ENCODE data around the gene KYNU.

KYNU gene

DNA sequence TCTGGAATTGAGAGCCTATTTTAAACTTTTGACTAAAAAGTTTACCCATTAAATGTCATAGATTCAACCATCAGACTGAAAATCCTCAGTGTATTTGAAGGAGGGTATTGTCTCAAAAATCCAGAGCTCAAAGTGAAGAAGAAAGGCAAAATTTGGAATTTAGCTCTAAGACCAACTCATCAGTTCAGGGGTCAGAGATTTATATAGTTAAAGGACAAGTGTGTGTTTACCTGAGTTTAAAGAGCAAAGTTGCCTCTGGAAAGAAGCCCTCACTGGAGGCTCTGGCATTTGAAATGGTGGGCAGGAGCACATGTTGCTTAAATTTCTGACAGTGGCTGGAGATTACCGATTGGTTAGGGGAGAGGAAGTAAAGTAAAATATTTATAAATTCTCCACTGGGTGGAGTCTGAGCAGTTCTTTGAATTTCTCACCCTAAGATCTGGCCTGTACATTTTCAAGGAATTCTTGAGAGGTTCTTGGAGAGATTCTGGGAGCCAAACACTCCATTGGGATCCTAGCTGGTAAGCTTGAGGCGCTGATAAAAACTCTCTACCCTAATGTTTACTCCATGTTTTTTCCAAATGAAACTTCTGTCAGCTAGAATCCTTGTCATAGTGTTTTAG, at the start of gene KYNU:
KYNU (plus strand) TSS at position 449 of the 623 bp plus-strand sequence. CDS start 7,704 bp downstream, outside the sequence.
- Mint-ChIP-seq H3K4me1 (no peaks in the 10 kb centered on the region), H3K27ac (ENCODE audit: low read depth) (no peak within 1 kb of the TSS), H3K36me3 (ENCODE audit: insufficient read depth) (peaks cover 2% of the 10 kb centered on the region), H3K27me3 (no peaks in the 10 kb centered on the region), H3K9me3 (no peaks in the 10 kb centered on the region), H3K4me3 (no peak within 1 kb of the TSS)
- ATAC-seq (replicated peaks; ENCODE audit: extremely low read depth, poor library complexity, severe bottlenecking) (no peak), DNase-seq (ENCODE audit: low spot score in 2 of 2) (no peak)

DNA sequence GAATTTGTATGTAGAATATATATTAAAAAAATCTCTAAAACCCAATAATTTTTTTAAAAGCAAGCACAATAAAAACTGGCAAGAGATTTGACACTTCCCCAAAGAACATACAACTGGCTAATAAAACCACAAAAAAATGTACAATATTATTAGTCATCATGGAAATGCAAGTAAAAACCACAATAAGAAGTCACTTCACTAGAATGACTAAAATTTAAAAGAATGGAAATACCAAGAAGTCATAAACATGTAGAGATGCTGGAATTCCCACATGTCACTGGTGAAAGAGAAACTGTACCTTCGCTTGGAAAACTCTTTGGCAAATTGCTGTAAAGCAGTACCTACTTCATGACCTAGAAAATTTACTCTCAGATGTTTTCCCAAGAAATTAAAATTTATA, 43.4 kb upstream of the KYNU start:
- Mint-ChIP-seq H3K36me3 (ENCODE audit: insufficient read depth) (no peaks in the 10 kb centered on the region), H3K9me3 (no peaks in the 10 kb centered on the region), H3K4me1 (no peaks in the 10 kb centered on the region), H3K27me3 (no peaks in the 10 kb centered on the region), H3K4me3 (no peak overlapping the region), H3K27ac (ENCODE audit: low read depth) (no peak overlapping the region)
- ATAC-seq (replicated peaks; ENCODE audit: extremely low read depth, poor library complexity, severe bottlenecking) (no peak), DNase-seq (ENCODE audit: low spot score in 2 of 2) (no peak)

DNA sequence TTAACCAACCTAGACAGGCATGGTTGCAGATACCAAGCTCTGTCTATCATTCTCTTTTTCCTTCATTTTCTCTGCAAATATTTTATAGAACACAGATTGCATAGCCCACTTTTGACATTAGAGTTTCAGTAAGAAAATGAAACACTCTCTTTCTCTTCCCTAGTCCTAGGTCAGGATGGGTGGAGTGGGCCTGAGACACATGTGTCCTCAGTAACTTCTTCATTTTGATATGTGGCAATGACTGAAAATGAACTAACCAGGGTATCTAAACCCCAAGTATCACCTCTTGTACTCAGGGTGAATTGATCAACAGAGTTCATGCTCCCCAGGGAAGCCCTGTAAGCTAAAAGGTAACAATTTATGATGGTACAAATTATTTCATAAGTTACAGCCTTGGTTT, 37.0 kb upstream of the KYNU start:
- no peak for DNase-seq (ENCODE audit: low spot score in 2 of 2)
- Mint-ChIP-seq H3K4me3 (no peak overlapping the region), H3K27ac (ENCODE audit: low read depth) (no peak overlapping the region), H3K4me1 (no peaks in the 10 kb centered on the region), H3K27me3 (no peaks in the 10 kb centered on the region), H3K9me3 (no peaks in the 10 kb centered on the region), H3K36me3 (ENCODE audit: insufficient read depth) (no peaks in the 10 kb centered on the region)
- no peak for ATAC-seq (replicated peaks; ENCODE audit: extremely low read depth, poor library complexity, severe bottlenecking)

DNA sequence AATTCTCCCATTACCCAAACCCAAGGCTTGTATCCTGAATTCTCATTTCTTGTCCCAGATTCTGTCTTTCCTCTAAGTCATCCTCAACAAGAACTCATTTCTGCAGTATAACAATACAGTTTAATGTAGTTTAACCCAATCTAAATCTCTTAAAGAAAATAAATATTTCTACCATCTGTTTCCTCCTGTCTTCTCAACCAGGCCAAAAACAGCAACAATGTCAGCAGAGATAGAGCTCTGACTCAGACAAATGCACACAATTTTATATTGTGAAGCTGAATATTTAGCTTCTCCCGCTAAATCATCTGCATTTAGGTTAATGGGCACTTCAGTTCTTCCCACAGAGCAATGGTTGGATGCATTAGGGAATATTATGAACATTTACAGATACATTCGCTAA, 35.7 kb upstream of the KYNU start:
- H3K9me3 Mint-ChIP-seq: no peaks in the 10 kb centered on the region
- H3K27ac Mint-ChIP-seq (ENCODE audit: low read depth): no peak overlapping the region

DNA sequence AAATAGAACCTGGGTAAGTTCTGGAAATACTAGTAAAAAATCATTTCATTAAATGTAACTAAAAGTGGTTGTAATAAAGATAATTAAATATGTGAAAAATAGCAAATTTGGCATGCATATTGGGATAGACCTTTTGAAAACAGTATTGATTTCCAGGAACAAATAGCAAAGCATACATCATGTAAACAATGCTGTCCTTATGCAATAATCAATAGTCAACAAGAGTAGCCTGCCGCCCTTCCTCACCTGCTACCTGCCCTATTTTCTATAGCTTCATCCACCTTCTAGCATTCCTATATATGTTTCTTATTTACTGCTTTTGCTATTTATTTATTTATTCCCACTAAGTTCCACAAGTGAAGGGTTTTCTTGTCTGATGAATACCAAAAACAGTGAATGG, 35.1 kb upstream of the KYNU start:
- ATAC-seq (replicated peaks; ENCODE audit: extremely low read depth, poor library complexity, severe bottlenecking) (no peak), DNase-seq (ENCODE audit: low spot score in 2 of 2) (no peak)
- no peak overlapping the region for H3K27ac Mint-ChIP-seq (ENCODE audit: low read depth)
- H3K4me3 Mint-ChIP-seq: no peak overlapping the region
- no peaks in the 10 kb centered on the region for H3K36me3 Mint-ChIP-seq (ENCODE audit: insufficient read depth)
- H3K27me3 Mint-ChIP-seq: no peaks in the 10 kb centered on the region
- no peaks in the 10 kb centered on the region for H3K9me3 Mint-ChIP-seq
- H3K4me1 Mint-ChIP-seq: no peaks in the 10 kb centered on the region

More for the DNA sequence above, 35.7 kb upstream of the KYNU start:
- Mint-ChIP-seq H3K36me3 (ENCODE audit: insufficient read depth) (no peaks in the 10 kb centered on the region), H3K4me1 (no peaks in the 10 kb centered on the region), H3K27me3 (no peaks in the 10 kb centered on the region), H3K4me3 (no peak overlapping the region)
- no peak for ATAC-seq (replicated peaks; ENCODE audit: extremely low read depth, poor library complexity, severe bottlenecking)
- DNase-seq (ENCODE audit: low spot score in 2 of 2): no peak

DNA sequence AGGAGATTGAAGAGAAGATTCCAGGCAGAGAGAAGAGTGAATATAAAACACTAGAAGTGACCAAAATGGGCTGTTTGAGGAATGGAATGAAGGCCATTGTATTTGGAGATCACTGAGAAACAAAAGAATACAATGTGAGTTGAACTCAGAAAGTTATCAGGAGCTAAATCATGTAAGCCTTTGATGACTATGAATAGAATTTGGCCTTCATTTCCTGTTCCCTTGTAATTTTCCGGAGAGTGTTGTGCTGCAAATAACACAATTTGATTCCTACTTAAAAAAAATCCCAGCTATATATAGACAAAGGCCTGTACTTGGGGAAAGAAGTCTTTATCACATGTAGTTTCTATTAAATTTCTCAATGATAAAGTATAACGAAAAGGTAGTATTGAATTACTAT, 33.7 kb upstream of the KYNU start:
- no peaks in the 10 kb centered on the region for H3K36me3 Mint-ChIP-seq (ENCODE audit: insufficient read depth)
- no peaks in the 10 kb centered on the region for H3K9me3 Mint-ChIP-seq
- no peak overlapping the region for H3K27ac Mint-ChIP-seq (ENCODE audit: low read depth)
- DNase-seq (ENCODE audit: low spot score in 2 of 2): no peak
- no peaks in the 10 kb centered on the region for H3K27me3 Mint-ChIP-seq
- ATAC-seq (replicated peaks; ENCODE audit: extremely low read depth, poor library complexity, severe bottlenecking): no peak
- H3K4me1 Mint-ChIP-seq: no peaks in the 10 kb centered on the region
- no peak overlapping the region for H3K4me3 Mint-ChIP-seq

DNA sequence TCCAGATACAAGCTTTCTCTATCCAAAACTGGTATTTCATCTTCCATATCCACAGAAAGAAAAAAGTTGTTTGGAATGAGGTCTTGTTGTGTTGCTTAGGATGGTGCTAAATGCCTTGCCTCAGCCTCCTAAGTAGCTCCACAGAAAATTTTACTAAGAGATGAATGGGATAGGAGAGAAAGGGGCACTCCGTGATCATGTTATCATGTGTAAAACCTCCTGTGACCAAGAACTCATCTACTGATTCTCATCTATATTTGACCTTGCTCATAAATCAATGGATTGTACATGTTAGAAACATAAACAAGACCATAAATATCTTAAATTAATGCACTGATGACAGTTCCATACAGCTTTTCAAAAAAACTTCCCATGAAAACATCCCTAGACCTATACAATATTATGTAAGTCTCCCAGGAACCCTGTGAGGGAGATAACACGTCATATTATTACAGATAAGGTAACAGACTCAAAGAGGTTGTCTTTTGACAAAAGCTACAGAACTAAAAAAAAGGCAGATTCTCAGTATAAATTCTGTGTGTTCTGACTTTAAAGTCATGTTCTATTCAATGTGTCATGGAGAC, 29.3 kb upstream of the KYNU start:
- Mint-ChIP-seq H3K4me1 (no peaks in the 10 kb centered on the region), H3K9me3 (no peaks in the 10 kb centered on the region), H3K36me3 (ENCODE audit: insufficient read depth) (no peaks in the 10 kb centered on the region), H3K4me3 (no peak overlapping the region), H3K27me3 (no peaks in the 10 kb centered on the region), H3K27ac (ENCODE audit: low read depth) (no peak overlapping the region)
- no peak for ATAC-seq (replicated peaks; ENCODE audit: extremely low read depth, poor library complexity, severe bottlenecking)
- DNase-seq (ENCODE audit: low spot score in 2 of 2): no peak

DNA sequence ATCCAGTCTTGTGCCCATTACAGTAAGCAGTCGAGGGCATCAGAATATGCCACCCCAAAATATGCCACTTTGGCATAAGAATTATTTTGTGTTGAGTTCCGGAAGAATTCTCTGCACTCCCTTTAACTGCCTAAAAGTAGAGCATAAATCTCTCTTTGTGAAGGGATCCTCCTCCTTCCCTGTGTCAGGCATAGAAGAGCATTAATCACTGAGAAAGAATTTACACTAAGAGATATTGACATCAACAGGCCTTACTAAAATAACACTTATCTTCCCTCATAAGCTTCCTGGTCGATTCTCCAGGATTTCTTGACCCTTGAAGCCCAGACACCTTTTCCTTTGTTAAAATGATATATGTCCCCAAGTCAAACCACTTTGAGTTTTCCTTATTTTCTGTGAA, 27.6 kb upstream of the KYNU start:
- ATAC-seq (replicated peaks; ENCODE audit: extremely low read depth, poor library complexity, severe bottlenecking) (no peak), DNase-seq (ENCODE audit: low spot score in 2 of 2) (no peak)
- Mint-ChIP-seq H3K4me3 (no peak overlapping the region), H3K36me3 (ENCODE audit: insufficient read depth) (no peaks in the 10 kb centered on the region), H3K4me1 (no peaks in the 10 kb centered on the region), H3K9me3 (no peaks in the 10 kb centered on the region), H3K27me3 (no peaks in the 10 kb centered on the region), H3K27ac (ENCODE audit: low read depth) (no peak overlapping the region)

DNA sequence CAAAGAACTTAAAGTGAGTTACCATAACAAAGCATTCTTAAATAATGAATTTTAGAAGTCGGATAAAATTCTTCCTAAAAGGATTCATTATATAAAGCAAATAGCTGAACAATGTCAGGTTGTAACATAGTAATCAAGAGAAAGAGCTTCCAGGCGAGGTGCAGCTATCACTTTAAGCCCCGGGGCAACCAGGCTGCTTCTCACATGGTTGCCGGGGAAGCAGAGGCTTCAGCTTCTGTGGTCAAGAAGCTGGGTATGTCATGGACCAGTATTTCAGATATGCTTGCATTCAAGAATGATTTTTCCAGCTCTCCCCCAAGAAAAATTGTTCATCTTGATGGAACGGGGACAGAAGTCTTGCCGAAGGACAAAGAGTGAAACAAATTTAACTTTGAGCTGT, 23.6 kb upstream of the KYNU start:
- Mint-ChIP-seq H3K4me1 (no peaks in the 10 kb centered on the region), H3K27me3 (no peaks in the 10 kb centered on the region), H3K4me3 (no peak overlapping the region), H3K27ac (ENCODE audit: low read depth) (no peak overlapping the region), H3K9me3 (no peaks in the 10 kb centered on the region), H3K36me3 (ENCODE audit: insufficient read depth) (no peaks in the 10 kb centered on the region)
- ATAC-seq (replicated peaks; ENCODE audit: extremely low read depth, poor library complexity, severe bottlenecking) (no peak), DNase-seq (ENCODE audit: low spot score in 2 of 2) (no peak)

DNA sequence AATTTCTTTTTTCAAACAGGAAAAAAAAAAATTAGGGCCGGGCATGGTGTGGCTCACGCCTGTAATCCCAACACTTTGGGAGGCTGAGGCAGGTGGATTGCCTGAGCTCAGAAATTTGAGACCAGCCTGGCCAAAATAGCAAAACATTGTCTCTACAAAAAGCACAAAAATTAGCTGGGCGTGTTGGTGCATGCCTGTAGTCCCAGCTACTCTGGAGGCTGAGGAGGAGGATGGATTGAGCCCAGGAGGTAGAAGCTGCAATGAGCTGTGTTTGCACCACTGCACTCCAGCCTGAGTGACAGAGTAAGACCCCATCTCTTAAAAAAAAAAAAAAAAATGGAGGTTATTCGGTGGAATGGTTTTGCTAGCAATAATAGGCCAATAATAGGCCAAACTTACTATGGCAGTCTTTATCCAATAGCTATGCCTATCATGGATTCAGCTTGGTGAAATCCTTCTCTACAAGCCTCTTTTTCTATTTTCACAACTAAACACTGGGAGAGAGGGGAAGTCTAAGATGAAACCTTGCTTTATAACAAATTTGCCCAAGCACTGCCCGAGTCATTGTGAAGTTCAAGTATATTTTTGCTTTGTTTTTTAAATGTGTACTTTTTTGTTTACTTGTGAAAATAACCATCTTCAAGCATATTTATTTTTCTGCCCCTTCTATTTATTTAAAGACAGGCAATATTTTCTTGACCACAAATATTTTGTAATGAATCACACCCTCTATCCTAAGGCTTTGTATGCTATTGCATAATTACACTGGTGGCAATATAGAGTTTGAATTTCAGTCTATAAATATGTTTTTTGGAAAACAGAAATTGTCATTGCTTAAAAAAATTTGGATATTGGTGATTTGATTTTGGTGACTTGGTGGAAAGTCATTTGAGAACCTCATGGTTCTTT, 20.0 kb upstream of the KYNU start:
- Mint-ChIP-seq H3K4me3 (no peak overlapping the region), H3K9me3 (no peaks in the 10 kb centered on the region), H3K4me1 (no peaks in the 10 kb centered on the region), H3K27me3 (no peaks in the 10 kb centered on the region), H3K27ac (ENCODE audit: low read depth) (no peak overlapping the region), H3K36me3 (ENCODE audit: insufficient read depth) (no peaks in the 10 kb centered on the region)
- DNase-seq (ENCODE audit: low spot score in 2 of 2) (no peak), ATAC-seq (replicated peaks; ENCODE audit: extremely low read depth, poor library complexity, severe bottlenecking) (no peak)

DNA sequence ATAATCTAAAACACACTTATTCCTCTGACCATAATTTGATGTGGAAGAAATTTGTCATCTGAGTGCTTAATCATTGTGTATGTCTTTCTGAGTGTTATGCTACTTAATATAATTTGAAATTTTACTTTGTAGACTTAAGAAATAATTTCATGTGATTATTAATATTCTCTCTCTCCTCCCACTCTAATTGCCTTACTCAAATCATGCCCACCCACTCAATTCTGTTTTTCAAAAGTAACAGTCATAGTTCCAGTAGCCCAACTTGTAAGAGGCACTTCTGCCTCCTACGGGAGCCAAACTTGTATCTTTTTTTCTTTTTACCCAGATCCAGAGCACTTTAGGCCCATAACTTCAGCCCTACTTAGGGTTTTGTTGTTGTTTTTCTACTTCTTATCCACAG, 18.5 kb upstream of the KYNU start:
- DNase-seq (ENCODE audit: low spot score in 2 of 2) (no peak), ATAC-seq (replicated peaks; ENCODE audit: extremely low read depth, poor library complexity, severe bottlenecking) (no peak)
- Mint-ChIP-seq H3K27ac (ENCODE audit: low read depth) (no peak overlapping the region), H3K9me3 (no peaks in the 10 kb centered on the region), H3K4me3 (no peak overlapping the region), H3K36me3 (ENCODE audit: insufficient read depth) (no peaks in the 10 kb centered on the region), H3K27me3 (no peaks in the 10 kb centered on the region), H3K4me1 (no peaks in the 10 kb centered on the region)

DNA sequence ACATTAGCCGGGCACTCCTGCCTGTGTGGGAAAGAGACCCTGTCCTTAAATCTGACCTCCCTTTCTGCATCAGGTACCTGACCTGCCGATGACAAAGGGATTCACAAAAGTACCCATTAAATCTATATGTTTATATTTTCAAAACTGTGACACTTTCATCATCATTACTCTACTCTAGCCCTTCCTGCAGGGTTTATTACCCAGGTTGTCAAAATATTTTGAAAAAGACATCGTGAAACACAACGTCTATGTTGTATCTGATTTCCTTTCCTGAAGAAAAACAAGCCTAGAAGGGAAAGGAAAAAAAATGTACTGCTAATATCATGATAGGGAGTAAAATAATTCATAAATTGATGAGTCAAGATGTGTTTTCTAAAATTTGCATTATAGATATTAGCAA, 15.2 kb upstream of the KYNU start:
- no peak for ATAC-seq (replicated peaks; ENCODE audit: extremely low read depth, poor library complexity, severe bottlenecking)
- peaks cover 2% of the 10 kb centered on the region for H3K27me3 Mint-ChIP-seq
- H3K36me3 Mint-ChIP-seq (ENCODE audit: insufficient read depth): no peaks in the 10 kb centered on the region
- H3K4me1 Mint-ChIP-seq: no peaks in the 10 kb centered on the region
- no peaks in the 10 kb centered on the region for H3K9me3 Mint-ChIP-seq
- DNase-seq (ENCODE audit: low spot score in 2 of 2): no peak
- H3K4me3 Mint-ChIP-seq: no peak overlapping the region
- H3K27ac Mint-ChIP-seq (ENCODE audit: low read depth): no peak overlapping the region

DNA sequence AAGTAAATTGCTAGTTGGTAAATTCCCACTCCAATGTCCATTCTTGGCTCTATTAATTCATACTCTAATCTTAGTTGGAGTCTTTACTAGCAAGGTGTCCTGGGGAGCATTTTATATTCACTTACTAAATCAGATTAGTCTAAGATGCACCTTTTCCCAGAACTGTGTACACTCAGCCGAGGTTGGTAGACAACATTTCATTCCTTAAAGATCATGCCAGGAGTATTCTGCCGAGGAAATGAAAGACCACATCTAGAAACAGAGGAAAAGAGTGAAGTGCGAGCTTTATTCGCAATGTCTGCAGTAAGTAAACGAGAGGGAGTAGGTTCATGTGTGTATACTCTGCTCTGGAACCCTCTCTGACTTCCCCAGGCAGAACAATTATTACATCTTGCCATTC, 14.6 kb upstream of the KYNU start:
- Mint-ChIP-seq H3K9me3 (no peaks in the 10 kb centered on the region), H3K4me3 (no peak overlapping the region), H3K27ac (ENCODE audit: low read depth) (no peak overlapping the region), H3K36me3 (ENCODE audit: insufficient read depth) (no peaks in the 10 kb centered on the region), H3K27me3 (peaks cover 7% of the 10 kb centered on the region), H3K4me1 (no peaks in the 10 kb centered on the region)
- ATAC-seq (replicated peaks; ENCODE audit: extremely low read depth, poor library complexity, severe bottlenecking) (no peak), DNase-seq (ENCODE audit: low spot score in 2 of 2) (no peak)
